ENCODE results near the gene ITPR2. TPM values are rescaled to one million over a fixed set of nuclear protein-coding genes. Genes with fewer than 3 reads are reported as not detected.

ITPR2 gene
- total and polyA plus RNA-seq, 2 of the 8 experiments (the other 6 are each of a cell fraction or from before 2014, with no cell fraction given): 4.1 to 48.3 TPM

DNA sequence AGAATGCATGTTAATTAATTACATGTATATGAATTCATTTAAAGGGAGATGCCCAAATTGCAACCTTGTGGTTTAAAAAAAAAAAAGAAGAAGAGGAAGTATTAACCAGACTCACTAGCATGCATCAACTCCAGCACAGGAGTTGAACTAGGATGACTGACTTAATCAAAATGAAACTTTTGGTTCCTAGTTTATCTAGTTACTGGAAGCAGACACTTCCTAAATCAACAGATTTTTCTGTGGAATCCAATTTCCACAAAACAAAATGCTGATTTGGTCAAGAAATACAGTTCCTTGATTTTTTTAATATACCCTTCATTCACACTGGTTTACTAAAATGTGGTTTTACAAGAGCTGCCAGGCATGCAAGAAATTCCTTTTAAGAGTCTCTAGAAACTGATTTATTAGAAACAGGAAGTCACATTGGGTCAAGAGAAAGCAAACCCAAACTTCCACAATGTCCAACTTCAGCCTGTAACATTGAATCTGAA is 41.6 kb downstream of the ITPR2 start (continued):
- TF ChIP-seq HDAC6 (IDR thresholded peaks at IDR 0.05; ENCODE audit: low read depth, low read length) (no peak), BCL11A (IDR thresholded peaks at IDR 0.05; ENCODE audit: low read depth in 2 of 2, low read length in 2 of 2) (no peak), EGR1 (IDR thresholded peaks at IDR 0.05; ENCODE audit: borderline replicate concordance, low read depth, low read length) (no peak)
